ENCODE measurements around the gene ZNF260.
"Not testable (repeated sequence)": the region's sequence is repeated elsewhere in the genome, so short reads cannot be mapped to it uniquely, and the experiment has no call there.

Gene ZNF260

DNA sequence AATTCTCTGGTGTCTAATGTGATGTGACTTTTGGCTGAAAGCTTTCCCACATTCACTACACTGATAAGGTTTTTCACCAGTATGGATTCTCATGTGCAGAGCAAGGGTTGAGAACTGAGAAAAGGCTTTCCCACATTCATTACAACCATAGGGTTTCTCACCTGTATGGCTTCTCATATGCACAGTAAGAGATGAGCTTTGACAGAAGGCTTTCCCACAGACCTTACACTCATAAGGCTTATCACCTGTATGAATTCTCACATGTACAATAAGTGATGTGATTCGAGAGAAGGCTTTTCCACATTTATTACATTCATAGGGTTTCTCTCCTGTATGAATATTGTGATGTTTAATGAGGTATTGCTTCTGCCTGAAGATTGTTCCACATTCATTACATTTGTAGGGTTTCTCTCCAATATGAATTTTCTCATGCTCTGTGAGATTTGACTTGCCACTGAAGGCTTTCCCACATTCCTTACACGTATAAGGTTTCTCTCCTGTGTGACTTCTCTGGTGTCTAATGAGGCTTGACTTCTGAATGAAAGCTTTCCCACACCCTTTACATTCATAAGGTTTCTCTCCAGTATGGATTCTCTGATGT is 14.0 kb downstream of the ZNF260 start:
- no peak for TF ChIP-seq ZFX (IDR thresholded peaks at IDR 0.05; ENCODE audit: borderline replicate concordance)
- TF ChIP-seq, protein P1, sequence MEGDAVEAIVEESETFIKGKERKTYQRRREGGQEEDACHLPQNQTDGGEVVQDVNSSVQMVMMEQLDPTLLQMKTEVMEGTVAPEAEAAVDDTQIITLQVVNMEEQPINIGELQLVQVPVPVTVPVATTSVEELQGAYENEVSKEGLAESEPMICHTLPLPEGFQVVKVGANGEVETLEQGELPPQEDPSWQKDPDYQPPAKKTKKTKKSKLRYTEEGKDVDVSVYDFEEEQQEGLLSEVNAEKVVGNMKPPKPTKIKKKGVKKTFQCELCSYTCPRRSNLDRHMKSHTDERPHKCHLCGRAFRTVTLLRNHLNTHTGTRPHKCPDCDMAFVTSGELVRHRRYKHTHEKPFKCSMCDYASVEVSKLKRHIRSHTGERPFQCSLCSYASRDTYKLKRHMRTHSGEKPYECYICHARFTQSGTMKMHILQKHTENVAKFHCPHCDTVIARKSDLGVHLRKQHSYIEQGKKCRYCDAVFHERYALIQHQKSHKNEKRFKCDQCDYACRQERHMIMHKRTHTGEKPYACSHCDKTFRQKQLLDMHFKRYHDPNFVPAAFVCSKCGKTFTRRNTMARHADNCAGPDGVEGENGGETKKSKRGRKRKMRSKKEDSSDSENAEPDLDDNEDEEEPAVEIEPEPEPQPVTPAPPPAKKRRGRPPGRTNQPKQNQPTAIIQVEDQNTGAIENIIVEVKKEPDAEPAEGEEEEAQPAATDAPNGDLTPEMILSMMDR (IDR thresholded peaks at IDR 0.05): no peak
- H3K27ac ChIP-seq: no peak overlapping the region

DNA sequence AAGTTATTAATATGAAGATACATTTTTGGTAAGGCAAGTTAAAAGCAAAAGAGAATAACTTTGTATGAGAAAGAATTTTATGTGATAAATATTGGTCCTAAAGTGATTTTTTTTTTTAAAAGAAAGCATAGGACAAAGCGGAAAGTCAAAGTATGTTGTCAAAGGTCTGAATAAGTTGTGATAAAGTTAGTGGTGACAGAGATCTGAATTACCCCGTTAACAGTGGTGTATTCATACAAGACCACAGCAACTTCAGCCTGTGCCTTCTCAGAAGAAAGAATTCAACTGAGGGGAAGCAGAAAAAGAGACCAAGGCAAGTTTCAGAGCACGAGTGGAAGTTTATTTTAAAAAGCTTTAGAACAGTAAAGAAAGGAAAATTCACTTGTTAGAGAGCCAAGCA is 19.7 kb downstream of the ZNF260 start:
- TF ChIP-seq, protein P1 (IDR thresholded peaks at IDR 0.05): no peak
- TF ChIP-seq ZFX (IDR thresholded peaks at IDR 0.05; ENCODE audit: borderline replicate concordance): no peak
- H3K27ac ChIP-seq: no peak overlapping the region

DNA sequence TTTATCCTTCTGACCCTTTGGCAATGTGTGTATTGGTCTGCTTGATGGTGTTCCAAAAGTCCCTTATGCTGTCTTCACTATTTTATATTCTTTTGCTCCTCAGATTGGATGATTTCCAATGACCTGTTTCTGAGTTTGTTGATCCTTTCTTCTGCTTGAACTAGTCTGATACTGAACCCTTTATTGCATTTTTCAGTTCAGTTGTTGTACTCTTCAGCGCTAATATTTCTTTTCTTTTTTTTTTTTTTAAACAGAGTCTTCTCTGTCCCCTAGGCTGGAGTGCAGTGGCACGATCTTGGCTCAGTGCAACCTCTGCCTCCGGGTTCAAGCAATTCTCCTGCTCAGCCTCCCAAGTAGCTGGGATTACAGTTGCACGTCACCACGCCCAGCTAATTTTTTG is 26.1 kb downstream of the ZNF260 start:
- no peak for TF ChIP-seq ZFX (IDR thresholded peaks at IDR 0.05; ENCODE audit: borderline replicate concordance)
- TF ChIP-seq, protein P1 (IDR thresholded peaks at IDR 0.05): no peak
- no peak overlapping the region for H3K27ac ChIP-seq

DNA sequence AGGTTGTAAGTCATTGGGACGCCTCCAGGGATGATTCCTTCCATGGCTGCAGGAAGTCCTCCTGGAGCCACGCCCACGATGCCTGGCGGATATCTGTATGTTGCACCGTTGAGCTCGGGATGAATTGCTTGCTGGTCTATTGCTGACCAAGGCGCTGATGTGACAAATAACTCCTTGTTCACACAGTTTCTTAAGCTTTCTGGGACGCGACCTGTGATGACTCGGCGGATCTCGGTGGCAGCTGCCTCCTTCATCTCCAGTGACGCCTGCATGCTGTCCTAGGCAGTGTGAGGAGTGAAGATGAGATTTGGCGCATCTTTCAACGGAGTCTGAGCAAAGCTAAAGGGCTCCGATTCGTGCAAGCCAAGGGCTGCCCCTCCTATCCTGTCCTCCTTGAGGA is 31.1 kb downstream of the ZNF260 start:
- TF ChIP-seq, protein P1 (IDR thresholded peaks at IDR 0.05): no peak
- TF ChIP-seq ZFX (IDR thresholded peaks at IDR 0.05; ENCODE audit: borderline replicate concordance): no peak

DNA sequence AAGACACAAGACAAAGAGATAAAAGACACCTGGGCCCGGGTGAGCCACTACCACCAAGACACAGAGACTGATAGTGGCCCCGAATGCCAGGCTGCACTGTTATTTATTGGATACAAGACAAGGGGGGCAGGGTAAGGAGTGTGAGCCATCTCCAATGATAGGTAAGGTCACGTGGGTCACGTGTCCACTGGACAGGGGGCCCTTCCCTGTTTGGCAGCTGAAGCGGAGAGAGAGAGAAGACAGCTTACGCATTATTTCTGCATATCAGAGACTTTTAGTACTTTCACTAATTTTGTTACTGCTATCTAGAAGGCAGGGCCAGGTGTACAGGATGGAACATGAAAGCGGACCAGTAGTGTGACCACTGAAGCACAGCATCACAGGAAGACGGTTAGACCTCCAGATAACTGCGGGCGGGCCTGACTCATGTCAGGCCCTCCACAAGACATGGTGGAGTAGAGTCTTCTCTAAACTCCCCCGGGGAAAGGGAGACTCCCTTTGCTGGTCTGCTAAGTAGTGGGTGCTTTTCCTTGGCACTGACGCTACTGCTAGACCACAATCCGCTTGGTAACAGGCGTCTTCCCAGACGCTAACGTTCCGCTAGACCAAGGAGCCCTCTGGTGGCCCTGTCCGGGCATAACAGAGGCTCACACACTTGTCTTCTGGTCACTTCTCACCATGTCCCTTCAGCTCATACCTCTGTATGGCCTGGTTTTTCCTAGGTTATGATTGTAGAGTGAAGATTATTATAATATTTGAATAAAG is 35.2 kb downstream of the ZNF260 start:
- TF ChIP-seq, protein P1 (IDR thresholded peaks at IDR 0.05): peak; percentile 72
- not testable (repeated sequence) for H3K27ac ChIP-seq

More for the DNA sequence above, 31.1 kb downstream of the ZNF260 start:
- H3K27ac ChIP-seq: no peak overlapping the region

DNA sequence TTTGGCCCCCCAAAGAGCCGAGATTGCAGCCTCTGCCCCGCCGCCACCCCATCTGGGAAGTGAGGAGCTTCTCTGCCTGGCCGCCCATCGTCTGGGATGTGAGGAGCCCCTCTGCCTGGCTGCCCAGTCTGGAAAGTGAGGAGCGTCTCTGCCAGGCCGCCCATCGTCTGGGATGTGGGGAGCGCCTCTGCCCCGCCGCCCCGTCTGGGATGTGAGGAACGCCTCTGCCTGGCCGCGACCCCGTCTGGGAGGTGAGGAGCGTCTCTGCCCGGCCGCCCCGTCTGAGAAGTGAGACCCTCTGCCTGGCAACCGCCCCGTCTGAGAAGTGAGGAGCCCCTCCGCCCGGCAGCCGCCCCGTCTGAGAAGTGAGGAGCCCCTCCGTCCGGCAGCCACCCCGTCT is 37.2 kb downstream of the ZNF260 start:
- H3K27ac ChIP-seq: not testable (repeated sequence)

DNA sequence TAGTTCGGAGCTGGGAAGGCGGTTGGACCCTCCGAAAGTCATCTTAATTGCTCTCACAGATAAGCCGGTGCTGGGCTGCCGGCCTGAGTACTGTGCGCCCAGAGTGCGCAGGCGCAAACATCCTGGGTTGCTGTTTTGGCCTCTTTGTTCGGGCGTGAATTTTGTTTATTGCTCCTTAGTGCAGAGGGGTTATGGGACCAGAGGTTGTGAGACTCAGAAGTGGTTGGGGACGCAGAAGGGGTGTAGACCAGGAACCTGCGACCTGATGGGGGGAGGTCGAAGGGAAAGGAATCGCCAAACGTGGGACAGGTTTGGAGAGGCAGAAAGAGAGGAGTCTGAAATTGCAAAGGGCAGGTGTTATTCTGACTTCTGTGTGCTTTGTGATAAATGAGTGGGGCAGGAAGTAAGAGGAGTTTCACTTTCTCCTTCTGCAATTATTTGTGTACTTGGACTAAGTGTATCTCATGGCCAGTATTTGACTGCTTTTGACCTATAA is 38.1 kb downstream of the ZNF260 start:
- H3K27ac ChIP-seq: peak overlapping the region; percentile 95
- no peak for TF ChIP-seq ZFX (IDR thresholded peaks at IDR 0.05; ENCODE audit: borderline replicate concordance)
- TF ChIP-seq, protein P1 (IDR thresholded peaks at IDR 0.05): no peak

All from 22Rv1 (cell line).